A549 treated with dexamethasone at 1 μM for 4 hours (cell line): Measurements from ENCODE around the gene CHAMP1. TPM values are rescaled to one million over a fixed set of nuclear protein-coding genes. Genes with fewer than 3 reads are reported as not detected.

Experiments used
- total RNA-seq: library from RNA; stranded (reverse); fragments of 200-300 nt; extraction: Qiagen RNA extraction; gene quantifications from 5 replicates; pipeline ENCODE4 v1.2.3, GENCODE V29; 2022

Gene CHAMP1
- total RNA-seq, result 19.8 to 29.7 TPM (median 26.6 TPM) in 5 replicates

DNA sequence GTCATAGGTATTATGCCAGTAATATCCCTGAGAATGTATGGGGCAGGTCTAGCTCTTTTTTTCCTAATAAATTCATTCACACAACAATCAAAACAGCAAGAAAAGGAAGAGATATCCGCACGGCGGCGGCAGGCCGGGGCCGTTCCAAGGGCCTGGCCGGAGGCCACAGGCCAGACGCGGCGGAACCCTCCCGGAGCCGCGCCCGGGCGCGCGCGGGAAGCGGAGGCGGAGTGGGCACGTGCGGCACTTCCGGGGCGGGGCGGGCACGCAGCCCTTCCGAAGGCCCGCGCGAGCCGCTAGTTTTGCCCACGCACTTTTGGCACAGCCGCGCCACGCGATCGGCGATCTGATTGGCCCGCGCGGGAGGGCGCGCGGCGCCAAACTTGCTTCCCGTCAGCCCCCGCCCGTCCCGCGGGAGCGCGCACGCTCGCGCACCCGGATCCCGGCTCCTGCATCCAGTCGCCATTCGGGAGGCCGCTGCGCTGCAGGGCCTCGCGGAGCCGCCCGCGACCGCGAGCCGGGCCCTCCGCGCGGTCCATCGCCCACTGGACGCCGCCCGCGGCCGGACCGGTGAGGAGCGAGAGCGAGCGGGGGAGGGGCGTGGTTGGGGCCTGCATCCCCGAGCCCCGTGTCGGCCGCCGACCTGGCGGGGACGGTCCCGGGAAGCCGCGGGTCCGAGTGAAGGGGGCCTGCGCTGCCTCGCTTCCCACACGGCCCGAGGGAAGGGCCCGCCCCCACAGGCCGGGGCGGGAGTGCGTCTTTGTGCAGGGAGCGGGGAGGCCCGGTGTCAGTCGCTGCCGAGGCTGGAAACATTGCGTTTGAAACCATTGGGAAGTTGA lies at the start of gene CHAMP1:
Gene CHAMP1, plus strand, starts transcription at position 430 of the 839 bp plus-strand sequence. CDS start 9,340 bp downstream, outside the sequence.

DNA sequence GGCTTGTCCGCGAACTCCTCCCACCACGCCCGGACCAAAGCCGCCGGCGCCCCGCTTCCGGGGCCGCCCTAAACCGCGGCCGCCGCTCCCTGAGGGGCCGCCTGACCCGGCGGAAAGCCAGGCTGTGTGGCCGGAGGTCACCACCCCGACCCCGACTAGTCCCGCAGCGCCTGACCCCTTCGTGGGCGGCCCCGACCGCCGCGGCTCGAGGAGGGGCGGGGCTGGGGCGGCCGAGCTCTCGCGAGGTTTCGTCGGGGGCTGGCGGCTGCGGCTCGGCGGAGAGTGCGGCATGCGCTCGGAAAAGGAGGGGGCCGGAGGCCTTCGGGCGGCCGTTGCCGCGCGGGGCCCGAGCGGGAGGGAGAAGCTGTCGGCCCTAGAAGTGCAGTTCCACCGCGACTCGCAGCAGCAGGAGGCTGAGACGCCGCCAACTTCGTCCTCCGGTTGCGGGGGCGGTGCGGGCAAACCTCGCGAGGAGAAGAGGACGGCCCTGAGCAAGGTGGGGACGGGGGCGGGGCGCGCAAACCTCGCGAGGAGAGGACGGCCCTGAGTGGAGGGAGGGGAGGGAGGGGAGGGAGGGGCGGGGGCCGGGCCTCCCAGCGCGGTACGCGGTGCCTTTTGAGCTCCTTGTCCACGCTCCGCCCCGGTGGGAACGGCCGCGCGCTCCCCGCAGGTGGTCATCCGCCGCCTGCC lies 32.8 kb upstream of the CHAMP1 start, which contains the start of gene UPF3A:
Gene UPF3A, plus strand, starts transcription at position 251 of the 690 bp plus-strand sequence. Its CDS starts 39 bp downstream, at position 290.

Other genes with a start within 250 kb of the CHAMP1 start
- 8.5 to 11.6 TPM (median 10.0 TPM) in 5 replicates for gene RASA3, start 181.9 kb upstream of the CHAMP1 start, total RNA-seq
- not detected in 5 replicates for gene CFAP97D2, start 135.2 kb upstream of the CHAMP1 start, total RNA-seq
- 42.7 to 46.1 TPM (median 43.5 TPM) in 5 replicates for gene CDC16, start 79.6 kb upstream of the CHAMP1 start, total RNA-seq
- 36.7 to 37.7 TPM (median 37.0 TPM) in 5 replicates for gene UPF3A, start 32.9 kb upstream of the CHAMP1 start, total RNA-seq